Suprapubic skin (tissue), 3 donors: ENCODE results near the gene GEMIN4.
"Not testable (repeated sequence)": the region's sequence is repeated elsewhere in the genome, so short reads cannot be mapped to it uniquely, and the experiment has no call there.

Experiments
- POLR2AphosphoS5 ChIP-seq, 3 donors: sonication (generic); formaldehyde crosslinking; IDR thresholded peaks; one replicate each; pipeline ENCODE4 v1.6.1; 2017; ENCODE audit warnings: antibody characterized with exemption in 3 of 3
- TF ChIP-seq, protein P1 (sequence below), 2 donors: fragments of 200-600 bp in 1 of 2; fragments of 450-650 bp in 1 of 2; sonication (generic) in 1 of 2; IDR thresholded peaks; one replicate each; pipeline ENCODE4 v1.5.1; 2016 to 2019; ENCODE audit warnings: antibody characterized with exemption in 2 of 2, mild to moderate bottlenecking in 1 of 2, moderate library complexity in 1 of 2

DNA sequence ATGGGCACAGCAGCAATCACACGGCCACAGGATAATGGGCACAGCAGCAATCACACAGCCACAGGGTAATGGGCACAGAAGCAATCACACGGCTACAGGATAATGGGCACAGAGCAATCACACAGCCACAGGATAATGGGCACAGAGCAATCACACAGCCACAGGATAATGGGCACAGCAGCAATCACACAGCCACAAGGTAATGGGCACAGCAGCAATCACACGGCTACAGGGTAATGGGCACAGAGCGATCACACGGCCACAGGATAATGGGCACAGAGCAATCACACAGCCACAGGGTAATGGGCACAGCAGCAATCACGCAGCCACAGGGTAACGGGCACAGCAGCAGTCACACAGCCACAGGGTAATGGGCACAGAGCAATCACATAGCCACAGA, 2.7 kb downstream of the GEMIN4 start:
- TF ChIP-seq, protein P1, sequence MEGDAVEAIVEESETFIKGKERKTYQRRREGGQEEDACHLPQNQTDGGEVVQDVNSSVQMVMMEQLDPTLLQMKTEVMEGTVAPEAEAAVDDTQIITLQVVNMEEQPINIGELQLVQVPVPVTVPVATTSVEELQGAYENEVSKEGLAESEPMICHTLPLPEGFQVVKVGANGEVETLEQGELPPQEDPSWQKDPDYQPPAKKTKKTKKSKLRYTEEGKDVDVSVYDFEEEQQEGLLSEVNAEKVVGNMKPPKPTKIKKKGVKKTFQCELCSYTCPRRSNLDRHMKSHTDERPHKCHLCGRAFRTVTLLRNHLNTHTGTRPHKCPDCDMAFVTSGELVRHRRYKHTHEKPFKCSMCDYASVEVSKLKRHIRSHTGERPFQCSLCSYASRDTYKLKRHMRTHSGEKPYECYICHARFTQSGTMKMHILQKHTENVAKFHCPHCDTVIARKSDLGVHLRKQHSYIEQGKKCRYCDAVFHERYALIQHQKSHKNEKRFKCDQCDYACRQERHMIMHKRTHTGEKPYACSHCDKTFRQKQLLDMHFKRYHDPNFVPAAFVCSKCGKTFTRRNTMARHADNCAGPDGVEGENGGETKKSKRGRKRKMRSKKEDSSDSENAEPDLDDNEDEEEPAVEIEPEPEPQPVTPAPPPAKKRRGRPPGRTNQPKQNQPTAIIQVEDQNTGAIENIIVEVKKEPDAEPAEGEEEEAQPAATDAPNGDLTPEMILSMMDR (IDR thresholded peaks at IDR 0.05), result not testable (repeated sequence)
- not testable (repeated sequence) for TF ChIP-seq POLR2AphosphoS5 (IDR thresholded peaks at IDR 0.05)
